Mucosa of descending colon (tissue), 3 donors: ENCODE measurements around the gene SS18L1. TPM values are rescaled to one million over a fixed set of nuclear protein-coding genes. Genes with fewer than 3 reads are reported as not detected.
A peak's percentile ranks its signal among the peaks of the same experiment; 100 is the strongest.

Experiments
- ATAC-seq: fragments of 200-7000 bp; cut with Tn5 transposase; one replicate; pipeline ENCODE4 v1.9.1; 2020; ENCODE audit warnings: mild to moderate bottlenecking, moderate library complexity
- DNase-seq, 3 donors: peaks; one replicate each; pipeline ENCODE4 v3.0.0-alpha.2; 2020
- H3K36me3 ChIP-seq: fragments of 200-600 bp; one replicate; pipeline ENCODE4 v1.8.0; 2021; ENCODE audit warnings: low read depth, mild to moderate bottlenecking
- H3K4me1 ChIP-seq: fragments of 200-600 bp; one replicate; pipeline ENCODE4 v1.8.0; 2021; ENCODE audit warnings: low read depth, mild to moderate bottlenecking
- H3K4me3 ChIP-seq: fragments of 200-600 bp; one replicate; pipeline ENCODE4 v1.8.0; 2021; ENCODE audit warnings: mild to moderate bottlenecking
- H3K9me3 ChIP-seq: fragments of 200-600 bp; one replicate; pipeline ENCODE4 v1.8.0; 2021; ENCODE audit warnings: mild to moderate bottlenecking
- intact Hi-C, 2 donors: fragments of 100-400 bp; cut with DNase I in 1 of 2; cut with micrococcal nuclease in 1 of 2; formaldehyde crosslinking; loops; one replicate each; pipeline versions ENCODE4 v1.11.0 to v1.11.1; 2022; cut with DNase I, micrococcal nuclease
- total RNA-seq, 3 donors: library from RNA; stranded (reverse); fragmentation: NEBNext Ultra II Directional in 2 of 3; extraction: Animal tissue kit (Norgen Biotek cat#: 25700) in 2 of 3; gene quantifications; one replicate each; pipeline versions ENCODE4 v1.2.1 to v1.2.4, GENCODE V29; 2021 to 2023
- TF ChIP-seq, protein P1 (sequence below): fragments of 200-600 bp; IDR thresholded peaks from one replicate; pipeline ENCODE4 v1.8.0; 2022; ENCODE audit warnings: antibody characterized with exemption, mild to moderate bottlenecking
- donor health status: DM: no; HTN: no; CAD: no; lungs with moderate emphysema.
- donor health status: DM: no; HTN: no; CAD: no.
- donor health status: DM: no; HTN: yes; CAD: no.

Gene SS18L1
- total RNA-seq, 3 donors from 2014 or later: 13.2 to 16.0 (median 14.4) TPM

- H3K4me3 ChIP-seq: peak within 1 kb of the TSS; percentile 70
- intact Hi-C loops: loop anchor here in 1 of 2 donors (5.0 to 10.0 kb wide), 2 partner anchors 55 to 97 kb away; partner anchors contain the start of gene TAF4
Measured at GRCh38 chr20:62121776-62122653, 21.6 kb upstream of the SS18L1 start, which contains the start of gene LSM14B. Gene LSM14B (plus strand): TSS chr20:62122475. CDS start chr20:62122667, 192 bp downstream.

GRCh38 chr20:62122654-62123449, 20.7 kb upstream of the SS18L1 start:
- Histone ChIP-seq H3K4me3 (peak overlapping the region; percentile 70), H3K9me3 (no peaks in the 10 kb centered on the region), H3K4me1 (peaks cover 11% of the 10 kb centered on the region), H3K36me3 (peaks cover 4% of the 10 kb centered on the region)
- TF ChIP-seq, protein P1, sequence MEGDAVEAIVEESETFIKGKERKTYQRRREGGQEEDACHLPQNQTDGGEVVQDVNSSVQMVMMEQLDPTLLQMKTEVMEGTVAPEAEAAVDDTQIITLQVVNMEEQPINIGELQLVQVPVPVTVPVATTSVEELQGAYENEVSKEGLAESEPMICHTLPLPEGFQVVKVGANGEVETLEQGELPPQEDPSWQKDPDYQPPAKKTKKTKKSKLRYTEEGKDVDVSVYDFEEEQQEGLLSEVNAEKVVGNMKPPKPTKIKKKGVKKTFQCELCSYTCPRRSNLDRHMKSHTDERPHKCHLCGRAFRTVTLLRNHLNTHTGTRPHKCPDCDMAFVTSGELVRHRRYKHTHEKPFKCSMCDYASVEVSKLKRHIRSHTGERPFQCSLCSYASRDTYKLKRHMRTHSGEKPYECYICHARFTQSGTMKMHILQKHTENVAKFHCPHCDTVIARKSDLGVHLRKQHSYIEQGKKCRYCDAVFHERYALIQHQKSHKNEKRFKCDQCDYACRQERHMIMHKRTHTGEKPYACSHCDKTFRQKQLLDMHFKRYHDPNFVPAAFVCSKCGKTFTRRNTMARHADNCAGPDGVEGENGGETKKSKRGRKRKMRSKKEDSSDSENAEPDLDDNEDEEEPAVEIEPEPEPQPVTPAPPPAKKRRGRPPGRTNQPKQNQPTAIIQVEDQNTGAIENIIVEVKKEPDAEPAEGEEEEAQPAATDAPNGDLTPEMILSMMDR: no peak
- DNase-seq (peak; percentile 44 to 81 (median 74)), ATAC-seq (peak; percentile 9)
- intact Hi-C loops: loop anchor here in 1 of 2 donors (5.0 to 10.0 kb wide), 2 partner anchors 56 to 98 kb away; partner anchors contain the start of gene TAF4

More at GRCh38 chr20:62121776-62122653, 21.6 kb upstream of the SS18L1 start, which contains the start of gene LSM14B:
- TF ChIP-seq, protein P1: no peak
- ATAC-seq (peak; percentile 91), DNase-seq (peak; percentile 94 to 98 (median 98))
- H3K9me3 ChIP-seq: no peaks in the 10 kb centered on the region
- peaks cover 4% of the 10 kb centered on the region for H3K36me3 ChIP-seq
- H3K4me1 ChIP-seq: peaks cover 11% of the 10 kb centered on the region

DNA sequence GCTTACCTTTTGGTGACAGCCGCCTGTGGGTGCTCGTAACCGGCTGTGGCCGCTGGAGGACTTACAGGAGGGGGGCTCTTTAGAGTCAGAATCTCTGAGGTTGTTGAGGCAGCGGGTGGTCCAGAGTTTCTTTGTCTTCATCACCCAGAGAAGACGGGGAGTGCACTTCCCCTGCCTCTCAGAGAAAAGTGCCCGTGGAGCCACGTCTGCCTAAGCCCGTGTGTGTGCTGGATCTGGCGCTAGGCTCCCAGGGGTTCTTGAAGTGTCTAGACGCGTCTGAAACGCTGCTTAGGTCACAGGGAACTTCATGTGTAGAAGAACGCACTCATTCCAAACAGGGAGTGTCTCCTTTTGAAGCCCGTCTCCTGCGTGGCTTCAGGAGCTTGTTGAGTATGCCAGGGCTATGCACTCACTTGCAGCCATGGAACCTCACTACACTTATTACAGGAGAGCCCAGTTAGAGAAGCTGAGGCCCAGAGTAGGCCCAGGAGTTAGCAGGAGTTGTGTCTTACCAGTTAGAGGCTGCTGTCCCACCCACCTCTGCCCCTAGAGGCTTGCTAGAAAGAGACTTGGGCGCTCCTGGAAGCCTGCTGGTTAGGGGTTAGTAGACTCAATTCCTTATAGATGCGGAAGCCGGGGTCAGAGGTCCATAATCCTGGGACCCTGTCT, 20.0 kb upstream of the SS18L1 start:
- H3K4me3 ChIP-seq: no peak overlapping the region
- no peak for ATAC-seq
- intact Hi-C loops: loop anchor here in 1 of 2 donors (5.0 to 10.0 kb wide), 2 partner anchors 56 to 99 kb away; partner anchors contain the start of gene TAF4
- TF ChIP-seq, protein P1: no peak
- peaks cover 4% of the 10 kb centered on the region for H3K36me3 ChIP-seq
- no peak for DNase-seq
- H3K4me1 ChIP-seq: peaks cover 11% of the 10 kb centered on the region
- H3K9me3 ChIP-seq: no peaks in the 10 kb centered on the region

DNA sequence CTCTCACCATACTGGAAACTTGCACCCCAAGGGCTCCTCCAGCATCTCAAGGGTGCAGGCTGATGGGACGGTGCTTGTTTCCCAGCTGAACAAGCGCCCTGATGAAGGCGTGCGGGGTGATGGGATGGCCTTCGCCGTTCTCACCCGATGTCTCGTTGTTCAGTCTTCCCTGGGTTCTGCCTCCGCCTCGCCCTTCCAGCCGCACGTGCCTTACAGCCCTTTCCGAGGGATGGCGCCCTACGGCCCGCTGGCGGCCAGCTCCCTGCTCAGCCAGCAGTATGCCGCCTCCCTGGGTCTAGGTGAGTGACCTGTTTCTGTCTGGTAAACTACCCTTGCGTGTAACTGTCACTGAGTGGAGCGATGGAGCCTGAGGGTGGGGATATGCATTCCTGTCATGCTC, 17.4 kb upstream of the SS18L1 start:
- Histone ChIP-seq H3K4me3 (no peak overlapping the region), H3K36me3 (peaks cover 4% of the 10 kb centered on the region), H3K9me3 (no peaks in the 10 kb centered on the region), H3K4me1 (peaks cover 11% of the 10 kb centered on the region)
- TF ChIP-seq, protein P1: no peak
- DNase-seq (no peak), ATAC-seq (no peak)
- intact Hi-C loops: loop anchor here in 1 of 2 donors (10.0 kb wide), 1 partner anchor 101 kb away; no protein-coding TSS in a partner anchor

DNA sequence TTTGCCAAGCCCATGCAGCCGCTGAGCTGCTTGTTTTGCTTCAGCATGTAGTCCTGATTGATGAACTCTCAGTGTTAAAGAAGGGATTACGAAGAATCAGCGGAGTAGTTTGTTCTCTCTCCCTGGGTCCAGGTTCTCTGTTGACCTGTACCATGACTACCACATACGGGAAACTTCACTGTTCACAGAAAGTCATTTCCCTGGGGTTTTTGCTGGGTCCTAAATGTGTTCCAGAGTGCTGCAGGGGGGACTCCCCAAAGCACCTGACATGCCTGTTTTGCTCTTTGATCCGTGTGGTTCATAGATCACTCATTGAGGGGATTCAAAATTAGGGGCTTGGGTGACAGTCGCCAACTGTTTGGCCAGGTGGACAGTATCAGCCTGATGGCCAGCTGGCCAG, 15.8 kb upstream of the SS18L1 start:
- H3K4me1 ChIP-seq: peaks cover 11% of the 10 kb centered on the region
- H3K36me3 ChIP-seq: peaks cover 12% of the 10 kb centered on the region

More for the DNA sequence above, 15.8 kb upstream of the SS18L1 start:
- ATAC-seq (no peak), DNase-seq (no peak)
- Histone ChIP-seq H3K4me3 (no peak overlapping the region), H3K9me3 (no peaks in the 10 kb centered on the region)
- TF ChIP-seq, protein P1: no peak
- intact Hi-C loops: loop anchor here in 1 of 2 donors (10.0 kb wide), 1 partner anchor 103 kb away; no protein-coding TSS in a partner anchor
